ENCODE results near the gene OPTC.

OPTC gene

GRCh38 chr1:203470240-203470639 lies 23.7 kb upstream of the OPTC start:
- no peak overlapping the region for H2AFZ ChIP-seq (ENCODE audit: low read length)
- H3K4me2 ChIP-seq (ENCODE audit: low read depth, low read length) = no peak overlapping the region
- no peaks in the 10 kb centered on the region for H3K27me3 ChIP-seq (replicated peaks; ENCODE audit: insufficient read depth, low read length)
- no peak for TF ChIP-seq EZH2phosphoT487 (IDR thresholded peaks at IDR 0.05; ENCODE audit: low read length)
- no peak for TF ChIP-seq EZH2 (optimal IDR thresholded peaks at IDR 0.05; ENCODE audit: low read depth, low read length)
- no peak for TF ChIP-seq CTCF (IDR thresholded peaks at IDR 0.05; ENCODE audit: low read length)
- no peak for DNase-seq
- no peaks in the 10 kb centered on the region for H3K36me3 ChIP-seq (replicated peaks; ENCODE audit: insufficient read depth, low read length)
- H4K20me1 ChIP-seq (ENCODE audit: insufficient read depth, low read length) = no peaks in the 10 kb centered on the region
- no peaks in the 10 kb centered on the region for H3K79me2 ChIP-seq (ENCODE audit: low read length)
- H3K27ac ChIP-seq (ENCODE audit: low read length) = no peak overlapping the region
- no peaks in the 10 kb centered on the region for H3F3A ChIP-seq (ENCODE audit: insufficient read depth, low read length)
- H3K9me3 ChIP-seq (replicated peaks; ENCODE audit: insufficient read depth, low read length) = no peaks in the 10 kb centered on the region
- no peak overlapping the region for H3K9ac ChIP-seq (ENCODE audit: low read length)
- no peaks in the 10 kb centered on the region for H3K4me1 ChIP-seq (ENCODE audit: low read length)
- H3K4me3 ChIP-seq (ENCODE audit: low read length) = no peak overlapping the region
- H3K9me2 ChIP-seq (replicated peaks; ENCODE audit: insufficient read depth, low read length) = no peaks in the 10 kb centered on the region

DNA sequence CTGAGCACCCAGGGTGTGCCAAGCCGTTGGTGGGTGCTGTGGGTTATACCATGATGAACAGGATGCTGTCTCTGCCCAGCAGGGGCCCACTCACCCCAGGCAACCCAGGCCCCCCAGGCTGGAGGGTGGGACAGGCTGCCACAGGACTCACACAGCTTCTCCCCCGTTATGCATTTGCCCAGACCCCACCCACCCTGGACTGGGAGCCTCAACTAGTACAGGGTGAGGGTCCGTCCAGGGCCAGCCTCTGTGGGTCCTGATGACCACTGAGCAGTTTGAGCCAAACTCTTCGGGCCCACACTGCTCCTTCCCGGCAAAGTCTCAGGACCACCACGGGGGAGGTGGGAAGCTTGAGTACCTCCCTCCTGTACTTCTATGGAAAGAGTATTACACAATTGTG lies 22.1 kb upstream of the OPTC start:
- H3K27me3 ChIP-seq (replicated peaks; ENCODE audit: insufficient read depth, low read length) = no peaks in the 10 kb centered on the region
- H4K20me1 ChIP-seq (ENCODE audit: insufficient read depth, low read length) = no peaks in the 10 kb centered on the region
- no peak overlapping the region for H3K27ac ChIP-seq (ENCODE audit: low read length)
- no peaks in the 10 kb centered on the region for H3F3A ChIP-seq (ENCODE audit: insufficient read depth, low read length)
- no peaks in the 10 kb centered on the region for H3K9me3 ChIP-seq (replicated peaks; ENCODE audit: insufficient read depth, low read length)
- H3K9ac ChIP-seq (ENCODE audit: low read length) = no peak overlapping the region
- TF ChIP-seq EZH2 (optimal IDR thresholded peaks at IDR 0.05; ENCODE audit: low read depth, low read length) = no peak
- no peak for TF ChIP-seq EZH2phosphoT487 (IDR thresholded peaks at IDR 0.05; ENCODE audit: low read length)
- TF ChIP-seq CTCF (IDR thresholded peaks at IDR 0.05; ENCODE audit: low read length) = no peak
- no peaks in the 10 kb centered on the region for H3K79me2 ChIP-seq (ENCODE audit: low read length)
- H3K4me2 ChIP-seq (ENCODE audit: low read depth, low read length) = no peak overlapping the region
- no peak overlapping the region for H3K4me3 ChIP-seq (ENCODE audit: low read length)
- no peaks in the 10 kb centered on the region for H3K36me3 ChIP-seq (replicated peaks; ENCODE audit: insufficient read depth, low read length)
- H3K4me1 ChIP-seq (ENCODE audit: low read length) = no peaks in the 10 kb centered on the region
- no peak overlapping the region for H2AFZ ChIP-seq (ENCODE audit: low read length)
- no peaks in the 10 kb centered on the region for H3K9me2 ChIP-seq (replicated peaks; ENCODE audit: insufficient read depth, low read length)
- no peak for DNase-seq

GRCh38 chr1:203473281-203473680 lies 20.7 kb upstream of the OPTC start:
- Histone ChIP-seq H3K9ac (ENCODE audit: low read length) (no peak overlapping the region), H3K4me1 (ENCODE audit: low read length) (no peaks in the 10 kb centered on the region), H3K9me2 (replicated peaks; ENCODE audit: insufficient read depth, low read length) (no peaks in the 10 kb centered on the region), H3K27me3 (replicated peaks; ENCODE audit: insufficient read depth, low read length) (no peaks in the 10 kb centered on the region), H2AFZ (ENCODE audit: low read length) (no peak overlapping the region), H3K27ac (ENCODE audit: low read length) (no peak overlapping the region), H3F3A (ENCODE audit: insufficient read depth, low read length) (no peaks in the 10 kb centered on the region), H4K20me1 (ENCODE audit: insufficient read depth, low read length) (no peaks in the 10 kb centered on the region), H3K4me3 (ENCODE audit: low read length) (no peak overlapping the region), H3K79me2 (ENCODE audit: low read length) (no peaks in the 10 kb centered on the region), H3K9me3 (replicated peaks; ENCODE audit: insufficient read depth, low read length) (no peaks in the 10 kb centered on the region), H3K4me2 (ENCODE audit: low read depth, low read length) (no peak overlapping the region), H3K36me3 (replicated peaks; ENCODE audit: insufficient read depth, low read length) (no peaks in the 10 kb centered on the region)
- TF ChIP-seq EZH2 (optimal IDR thresholded peaks at IDR 0.05; ENCODE audit: low read depth, low read length) (no peak), EZH2phosphoT487 (IDR thresholded peaks at IDR 0.05; ENCODE audit: low read length) (no peak), CTCF (IDR thresholded peaks at IDR 0.05; ENCODE audit: low read length) (no peak)
- DNase-seq = no peak
